A549 (cell line): ENCODE results near the gene DDIT3. TPM values are rescaled to one million over a fixed set of nuclear protein-coding genes. Genes with fewer than 3 reads are reported as not detected.

Experiments
- ATAC-seq, 2 experiments: fragments of 200-7000 bp in 1 of 2; fragments of >200 bp in 1 of 2; cut with Nextera tagmentation in 1 of 2; cut with Tn5 transposase in 1 of 2; 3 replicates each; pipeline versions ENCODE4 v1.8.0 to v1.9.1; 2018 to 2020; ENCODE audit warnings: mild to moderate bottlenecking in 1 of 2, moderate library complexity in 1 of 2
- CTCF ChIA-PET: fragments of 300-600 bp; sonication (Branson Sonifier 250); formaldehyde crosslinking; extraction: SDS; loops from one replicate; lab custom pipeline; 2021; ENCODE audit warnings: antibody characterized with exemption, inconsistent platforms; lab: Yijun Ruan, JAX
- POLR2A ChIA-PET: fragments of 350-600 bp; formaldehyde crosslinking; extraction: SDS; loops from one replicate; lab custom pipeline; 2021; ENCODE audit warnings: antibody characterized with exemption, inconsistent platforms; lab: Yijun Ruan, JAX
- DNase-seq, 2 experiments: peaks; one replicate each; pipeline versions ENCODE4 v3.0.0 to v3.0.0-alpha.2; 2011 to 2016; ENCODE audit warnings: low read depth in 1 of 2, low spot score in 1 of 2
- FAIRE-seq: peaks from 2 replicates; lab custom pipeline; 2011; peaks lifted over from hg19 to GRCh38; lab: Jason Lieb, UNC
- H3K27ac ChIP-seq, 2 experiments: fragments of >200 bp; sonication (Bioruptor Twin); formaldehyde crosslinking; 3 replicates each; pipeline ENCODE4 v1.5.1; 2016 to 2017
- H3K4me1 ChIP-seq: fragments of >200 bp; sonication (Bioruptor Twin); formaldehyde crosslinking; 3 replicates; pipeline ENCODE4 v1.6.1; 2016
- H3K4me2 ChIP-seq: fragments of >200 bp; sonication (Bioruptor Twin); formaldehyde crosslinking; 3 replicates; pipeline ENCODE4 v1.6.1; 2016
- H3K4me3 ChIP-seq: fragments of >200 bp; sonication (Bioruptor Twin); formaldehyde crosslinking; 3 replicates; pipeline ENCODE4 v1.5.1; 2016
- H3K9me3 ChIP-seq: fragments of >200 bp; sonication (Bioruptor Twin); formaldehyde crosslinking; 3 replicates; pipeline ENCODE4 v1.6.1; 2016
- CBX2 ChIP-seq: fragments of 200-600 bp; sonication (generic); IDR thresholded peaks from 2 replicates; pipeline ENCODE4 v1.6.1; 2016; ENCODE audit warnings: low read depth, mild to moderate bottlenecking, borderline replicate concordance
- CBX8 ChIP-seq: fragments of 200-600 bp; sonication (generic); IDR thresholded peaks from 2 replicates; pipeline ENCODE4 v1.6.1; 2016
- CHD4 ChIP-seq: fragments of 200-600 bp; sonication (generic); IDR thresholded peaks from 2 replicates; pipeline ENCODE4 v1.6.1; 2016; ENCODE audit warnings: antibody characterized with exemption, mild to moderate bottlenecking, borderline replicate concordance
- E2F6 ChIP-seq: IDR thresholded peaks from 2 replicates; pipeline ENCODE4 v1.6.1; 2012; ENCODE audit warnings: low read depth, borderline replicate concordance
- EHF ChIP-seq: fragments of 250-450 bp; sonication (Bioruptor Pico); IDR thresholded peaks from 2 replicates; pipeline ENCODE4 v1.5.0; 2020; ENCODE audit warnings: mild to moderate bottlenecking
- EHMT2 ChIP-seq: fragments of 200-600 bp; sonication (generic); IDR thresholded peaks from 2 replicates; pipeline ENCODE4 v1.6.1; 2016; ENCODE audit warnings: antibody characterized with exemption, low read depth, mild to moderate bottlenecking, moderate library complexity
- EP300 ChIP-seq, 2 experiments: fragments of >200 bp; sonication (Bioruptor Twin); formaldehyde crosslinking; IDR thresholded peaks; 2 replicates in 1 of 2; 3 replicates in 1 of 2; pipeline ENCODE4 v1.6.1; 2016 to 2017
- FOXS1 ChIP-seq: fragments of 250-450 bp; sonication (Bioruptor Pico); IDR thresholded peaks from 2 replicates; pipeline ENCODE4 v1.5.0; 2020; ENCODE audit warnings: mild to moderate bottlenecking, moderate library complexity
- HOXA7 ChIP-seq: fragments of 250-450 bp; sonication (Bioruptor Pico); IDR thresholded peaks from 2 replicates; pipeline ENCODE4 v1.5.0; 2020; ENCODE audit warnings: mild to moderate bottlenecking, moderate library complexity
- HOXB13 ChIP-seq: fragments of 250-450 bp; sonication (Bioruptor Pico); IDR thresholded peaks from 2 replicates; pipeline ENCODE4 v1.5.0; 2020; ENCODE audit warnings: low read depth, mild to moderate bottlenecking, moderate library complexity
- JUNB ChIP-seq: fragments of >200 bp; sonication (Bioruptor Twin); formaldehyde crosslinking; IDR thresholded peaks from 2 replicates; pipeline ENCODE4 v1.6.1; 2016
- MAFK ChIP-seq: fragments of 450-650 bp; IDR thresholded peaks from 2 replicates; pipeline ENCODE4 v1.6.1; 2014; ENCODE audit not compliant: partially characterized antibody
- MAX ChIP-seq: IDR thresholded peaks from 2 replicates; pipeline ENCODE4 v1.6.1; 2012
- NPAS2 ChIP-seq: fragments of 250-450 bp; sonication (Bioruptor Pico); IDR thresholded peaks from 2 replicates; pipeline ENCODE4 v1.8.0; 2022; ENCODE audit warnings: mild to moderate bottlenecking, moderate library complexity, borderline replicate concordance
- POLR2A ChIP-seq: IDR thresholded peaks from 2 replicates; pipeline ENCODE4 v1.6.1; 2012; ENCODE audit warnings: mild to moderate bottlenecking, low read length
- POLR2AphosphoS2 ChIP-seq: conservative IDR thresholded peaks from 2 replicates; pipeline ENCODE4 v1.6.1; 2012; ENCODE audit warnings: low read length, improper control_type of control experiment, inconsistent platforms
- RAD21 ChIP-seq, 2 experiments: fragments of >200 bp in 1 of 2; sonication (Bioruptor Twin) in 1 of 2; formaldehyde crosslinking in 1 of 2; IDR thresholded peaks in 1 of 2; conservative IDR thresholded peaks in 1 of 2; 2 replicates in 1 of 2; 3 replicates in 1 of 2; pipeline ENCODE4 v1.6.1; 2012 to 2018; ENCODE audit warnings: inconsistent platforms in 1 of 2
- RCOR1 ChIP-seq: fragments of 150-350 bp; IDR thresholded peaks from 2 replicates; pipeline ENCODE4 v1.6.1; 2014; ENCODE audit warnings: antibody characterized with exemption, low read length, low read depth
- RFX5 ChIP-seq: fragments of 450-650 bp; IDR thresholded peaks from 2 replicates; pipeline ENCODE4 v1.7.1; 2014; ENCODE audit warnings: antibody characterized with exemption, mild to moderate bottlenecking, moderate library complexity
- SMC3 ChIP-seq: fragments of >200 bp; sonication (Bioruptor Twin); formaldehyde crosslinking; IDR thresholded peaks from 3 replicates; pipeline ENCODE4 v1.6.1; 2018; ENCODE audit warnings: inconsistent platforms
- SREBF2 ChIP-seq: fragments of 450-650 bp; IDR thresholded peaks from 2 replicates; pipeline ENCODE4 v1.6.1; 2014; ENCODE audit warnings: mild to moderate bottlenecking, moderate library complexity
- TFCP2L1 ChIP-seq: fragments of 250-450 bp; sonication (Bioruptor Pico); IDR thresholded peaks from 2 replicates; pipeline ENCODE4 v1.5.0; 2021; ENCODE audit warnings: mild to moderate bottlenecking
- ZC3H11A ChIP-seq: fragments of 450-650 bp; IDR thresholded peaks from 2 replicates; pipeline ENCODE4 v1.6.1; 2014; ENCODE audit warnings: antibody characterized with exemption, mild to moderate bottlenecking
- ZSCAN20 ChIP-seq: fragments of 250-450 bp; sonication (Bioruptor Pico); IDR thresholded peaks from 2 replicates; pipeline ENCODE4 v1.8.0; 2022; ENCODE audit warnings: mild to moderate bottlenecking, moderate library complexity
- WGBS: methylation state at CpG from one replicate; pipeline ENCODE4 v1.1.6; 2017; ENCODE audit errors: missing lambda C conversion rate; 5-methylcytosine and 5-hydroxymethylcytosine counted together
- polyA plus RNA-seq, 4 experiments: library from polyadenylated mRNA; depleted of rRNA in 3 of 4; stranded (reverse); fragments of >200 nt; fragmentation: RNase III in 1 of 4; extraction: RNeasy Plus Mini Kit Qiagen cat#74134 plus additional on column Dnase treatment in 1 of 4; gene quantifications; 2 replicates in 3 of 4; 3 replicates in 1 of 4; pipeline ENCODE4 v1.2.3, GENCODE V29; 2011 to 2017
- TF ChIP-seq, protein P1 (sequence below): fragments of 250-450 bp; sonication (Bioruptor Pico); IDR thresholded peaks from 2 replicates; pipeline ENCODE4 v1.5.0; 2021; ENCODE audit warnings: mild to moderate bottlenecking, moderate library complexity, borderline replicate concordance
- TF ChIP-seq, protein P2 (sequence below): fragments of 150-350 bp; IDR thresholded peaks from 2 replicates; pipeline ENCODE4 v1.6.1; 2014; ENCODE audit warnings: low read depth, mild to moderate bottlenecking, low read length

The DDIT3 gene
- polyA plus RNA-seq, 2 of the 4 experiments (the other 2 are of a cell fraction): 16.0 to 93.0 TPM

GRCh38 chr12:57487055-57487596 is 33.2 kb downstream of the DDIT3 start:
- DNase-seq (no peak), ATAC-seq (no peak), FAIRE-seq (no peak)
- 79% methylated on average over 27 of the region's 27 CpGs for WGBS
- peaks cover 12% of the 10 kb centered on the region for H3K4me1 ChIP-seq
- peak overlapping the region; percentile 30; the same call in 2 of the 3 replicates for H3K4me3 ChIP-seq
- H3K27ac ChIP-seq: peak overlapping the region; percentile 72 to 99
- H3K9me3 ChIP-seq: no peaks in the 10 kb centered on the region
- ChIA-PET POLR2A (interaction anchor here (0.7 kb wide), 2 partner anchors 22 to 190 kb away, joined by 3 to 6 read pairs; no protein-coding TSS in a partner anchor), CTCF (interaction anchor here (1.0 to 19.9 kb wide), 6 partner anchors 10 to 249 kb away, joined by 3 to 240 read pairs (median 6); partner anchors contain the start of gene GLI1)
- TF ChIP-seq CHD4 (0 out of 2 replicates have a peak, but pooled peaks have one; percentile 39), HOXB13 (CRISPR knock-in tag) (no peak), SREBF2 (no peak), CBX8 (no peak), EHMT2 (no peak), MAX (no peak)
- H3K4me2 ChIP-seq: peak overlapping the region; percentile 82

- DNase-seq (no peak), FAIRE-seq (no peak), ATAC-seq (no peak)
- CTCF ChIA-PET: interaction anchor here (0.8 to 19.9 kb wide), 6 partner anchors 9 to 253 kb away, joined by 3 to 240 read pairs (median 6); partner anchors contain the start of genes AGAP2 and GLI1
- Histone ChIP-seq H3K4me3 (no peak overlapping the region), H3K4me2 (no peak overlapping the region), H3K4me1 (peaks cover 12% of the 10 kb centered on the region), H3K9me3 (no peaks in the 10 kb centered on the region), H3K27ac (no peak overlapping the region)
- TF ChIP-seq RFX5 (no peak), ZC3H11A (no peak)
- POLR2A ChIA-PET: no interaction called here
These were observed 34.6 kb downstream of the DDIT3 start for GRCh38 chr12:57485695-57486094.

DNA sequence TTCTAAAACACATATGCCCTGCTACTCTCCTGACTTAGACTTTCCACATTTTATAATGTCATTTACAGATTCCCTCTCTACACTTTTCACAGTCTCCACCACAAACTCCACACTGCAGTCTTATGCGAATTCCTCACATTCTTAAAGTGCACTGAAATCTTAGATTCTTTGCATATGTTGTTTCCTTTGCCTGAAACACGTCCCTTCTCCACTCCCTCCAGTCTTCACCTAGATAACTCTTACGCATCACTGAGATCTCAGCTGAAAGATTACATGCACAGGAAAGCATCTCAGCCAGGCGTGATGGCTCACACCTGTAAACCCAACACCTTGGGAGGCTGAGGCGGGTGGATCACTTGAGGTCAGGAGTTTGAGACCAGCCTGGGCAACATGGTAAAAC is 36.8 kb downstream of the DDIT3 start:
- no peaks in the 10 kb centered on the region for H3K9me3 ChIP-seq
- peaks cover 6% of the 10 kb centered on the region; the same call in 2 of the 3 replicates for H3K4me1 ChIP-seq
- ChIA-PET CTCF (interaction anchor here (1.2 to 19.9 kb wide), 4 partner anchors 14 to 269 kb away, joined by 3 to 240 read pairs (median 4); partner anchors contain the start of gene GLI1), POLR2A (no interaction called here)
- no peak overlapping the region for H3K4me3 ChIP-seq
- H3K27ac ChIP-seq: no peak overlapping the region
- 49% methylated on average over 5 of the region's 5 CpGs for WGBS
- H3K4me2 ChIP-seq: no peak overlapping the region
- ATAC-seq (no peak), FAIRE-seq (no peak), DNase-seq (no peak)
- TF ChIP-seq RFX5 (no peak), EP300 (IDR thresholded peaks at IDR 0.05) (no peak), JUNB (no peak), TFCP2L1 (CRISPR knock-in tag) (no peak), RCOR1 (no peak), SMC3 (no peak), CBX2 (no peak)

GRCh38 chr12:57481671-57482070 is 38.6 kb downstream of the DDIT3 start:
- WGBS: 78% methylated on average over 1 of the region's 1 CpG
- CTCF ChIA-PET: interaction anchor here (1.0 to 19.9 kb wide), 4 partner anchors 9 to 26 kb away, joined by 4 to 240 read pairs (median 6); partner anchors contain the start of gene GLI1
- no peak for DNase-seq
- H3K4me1 ChIP-seq: peaks cover 14% of the 10 kb centered on the region; the same call in 2 of the 3 replicates
- H3K4me2 ChIP-seq: no peak overlapping the region
- no peak for FAIRE-seq
- POLR2A ChIA-PET: interaction anchor here (0.7 kb wide), 1 partner anchor 19 kb away, joined by 6 read pairs; no protein-coding TSS in a partner anchor
- no peak overlapping the region for H3K27ac ChIP-seq
- no peak overlapping the region for H3K4me3 ChIP-seq
- no peak; a peak in 1 of 6 replicates for ATAC-seq
- no peaks in the 10 kb centered on the region for H3K9me3 ChIP-seq
- TF ChIP-seq SREBF2 (no peak), HOXA7 (no peak), MAFK (no peak), NPAS2 (no peak), RAD21 (conservative IDR thresholded peaks at IDR 0.05 in 1 of 2, IDR thresholded peaks at IDR 0.05 in 1 of 2) (no peak), E2F6 (no peak), CBX8 (no peak), ZSCAN20 (CRISPR knock-in tag) (no peak), POLR2A (no peak), EHF (no peak), POLR2AphosphoS2 (no peak), FOXS1 (CRISPR knock-in tag) (no peak)
- TF ChIP-seq, protein P1, sequence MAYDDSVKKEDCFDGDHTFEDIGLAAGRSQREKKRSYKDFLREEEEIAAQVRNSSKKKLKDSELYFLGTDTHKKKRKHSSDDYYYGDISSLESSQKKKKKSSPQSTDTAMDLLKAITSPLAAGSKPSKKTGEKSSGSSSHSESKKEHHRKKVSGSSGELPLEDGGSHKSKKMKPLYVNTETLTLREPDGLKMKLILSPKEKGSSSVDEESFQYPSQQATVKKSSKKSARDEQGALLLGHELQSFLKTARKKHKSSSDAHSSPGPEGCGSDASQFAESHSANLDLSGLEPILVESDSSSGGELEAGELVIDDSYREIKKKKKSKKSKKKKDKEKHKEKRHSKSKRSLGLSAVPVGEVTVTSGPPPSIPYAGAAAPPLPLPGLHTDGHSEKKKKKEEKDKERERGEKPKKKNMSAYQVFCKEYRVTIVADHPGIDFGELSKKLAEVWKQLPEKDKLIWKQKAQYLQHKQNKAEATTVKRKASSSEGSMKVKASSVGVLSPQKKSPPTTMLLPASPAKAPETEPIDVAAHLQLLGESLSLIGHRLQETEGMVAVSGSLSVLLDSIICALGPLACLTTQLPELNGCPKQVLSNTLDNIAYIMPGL: no peak
- TF ChIP-seq, protein P2, sequence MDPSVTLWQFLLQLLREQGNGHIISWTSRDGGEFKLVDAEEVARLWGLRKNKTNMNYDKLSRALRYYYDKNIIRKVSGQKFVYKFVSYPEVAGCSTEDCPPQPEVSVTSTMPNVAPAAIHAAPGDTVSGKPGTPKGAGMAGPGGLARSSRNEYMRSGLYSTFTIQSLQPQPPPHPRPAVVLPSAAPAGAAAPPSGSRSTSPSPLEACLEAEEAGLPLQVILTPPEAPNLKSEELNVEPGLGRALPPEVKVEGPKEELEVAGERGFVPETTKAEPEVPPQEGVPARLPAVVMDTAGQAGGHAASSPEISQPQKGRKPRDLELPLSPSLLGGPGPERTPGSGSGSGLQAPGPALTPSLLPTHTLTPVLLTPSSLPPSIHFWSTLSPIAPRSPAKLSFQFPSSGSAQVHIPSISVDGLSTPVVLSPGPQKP: no peak
